Measurements from ENCODE around the gene LDB3.

Gene LDB3

GRCh38 chr10:86685893-86686632 lies 17.8 kb downstream of the LDB3 start:
- no peaks in the 10 kb centered on the region for H3K4me1 ChIP-seq (ENCODE audit: insufficient read depth, low read length)
- peaks cover 4% of the 10 kb centered on the region; the same call in 1 of the 2 replicates for H4K20me1 ChIP-seq (ENCODE audit: insufficient read depth, low read length)
- no peak overlapping the region for H3K27ac ChIP-seq (ENCODE audit: low read length)
- no peak for TF ChIP-seq EZH2 (IDR thresholded peaks at IDR 0.05; ENCODE audit: borderline replicate concordance, low read depth, low read length, severe bottlenecking)
- no peak for TF ChIP-seq CTCF (IDR thresholded peaks at IDR 0.05; ENCODE audit: borderline replicate concordance, extremely low read depth, low read length, poor library complexity, severe bottlenecking)
- no peak for ATAC-seq (ENCODE audit: insufficient read depth, low read depth)
- no peaks in the 10 kb centered on the region for H3K79me2 ChIP-seq (ENCODE audit: insufficient read depth, low read length)
- no peak overlapping the region for H2AFZ ChIP-seq (ENCODE audit: low read depth, low read length)
- DNase-seq: no peak
- H3K36me3 ChIP-seq (ENCODE audit: insufficient read depth, low read length): no peaks in the 10 kb centered on the region
- no peak overlapping the region for H3K4me3 ChIP-seq (ENCODE audit: low read depth in 1 of 2, low read length in 2 of 2)
- H3K27me3 ChIP-seq (ENCODE audit: insufficient read depth, low read length, poor library complexity): peaks cover 16% of the 10 kb centered on the region
- H3K4me2 ChIP-seq (ENCODE audit: insufficient read depth, low read length): no peak overlapping the region
- H3K9me3 ChIP-seq (ENCODE audit: insufficient read depth, low read length, severe bottlenecking): no peaks in the 10 kb centered on the region
- no peak overlapping the region for H3K9ac ChIP-seq (ENCODE audit: low read depth, low read length)

- TF ChIP-seq EZH2 (IDR thresholded peaks at IDR 0.05; ENCODE audit: borderline replicate concordance, low read depth, low read length, severe bottlenecking) (no peak), CTCF (IDR thresholded peaks at IDR 0.05; ENCODE audit: borderline replicate concordance, extremely low read depth, low read length, poor library complexity, severe bottlenecking) (no peak)
- H3K36me3 ChIP-seq (ENCODE audit: insufficient read depth, low read length): no peaks in the 10 kb centered on the region
These were observed 18.7 kb downstream of the LDB3 start for GRCh38 chr10:86686972-86687371.

GRCh38 chr10:86687750-86688149 lies 19.4 kb downstream of the LDB3 start:
- H3K4me2 ChIP-seq (ENCODE audit: insufficient read depth, low read length): no peak overlapping the region
- H3K9ac ChIP-seq (ENCODE audit: low read depth, low read length): no peak overlapping the region
- H3K4me3 ChIP-seq (ENCODE audit: low read depth in 1 of 2, low read length in 2 of 2): no peak overlapping the region
- TF ChIP-seq EZH2 (IDR thresholded peaks at IDR 0.05; ENCODE audit: borderline replicate concordance, low read depth, low read length, severe bottlenecking) (no peak), CTCF (IDR thresholded peaks at IDR 0.05; ENCODE audit: borderline replicate concordance, extremely low read depth, low read length, poor library complexity, severe bottlenecking) (no peak)
- H3K27ac ChIP-seq (ENCODE audit: low read length): no peak overlapping the region
- peaks cover 16% of the 10 kb centered on the region for H3K27me3 ChIP-seq (ENCODE audit: insufficient read depth, low read length, poor library complexity)
- H3K9me3 ChIP-seq (ENCODE audit: insufficient read depth, low read length, severe bottlenecking): no peaks in the 10 kb centered on the region
- no peak for DNase-seq
- H3K36me3 ChIP-seq (ENCODE audit: insufficient read depth, low read length): no peaks in the 10 kb centered on the region
- no peaks in the 10 kb centered on the region for H3K79me2 ChIP-seq (ENCODE audit: insufficient read depth, low read length)
- no peaks in the 10 kb centered on the region for H3K4me1 ChIP-seq (ENCODE audit: insufficient read depth, low read length)
- H4K20me1 ChIP-seq (ENCODE audit: insufficient read depth, low read length): no peaks in the 10 kb centered on the region; the same call in 1 of the 2 replicates
- ATAC-seq (ENCODE audit: insufficient read depth, low read depth): no peak
- H2AFZ ChIP-seq (ENCODE audit: low read depth, low read length): no peak overlapping the region

More at GRCh38 chr10:86686972-86687371, 18.7 kb downstream of the LDB3 start:
- Histone ChIP-seq H3K9ac (ENCODE audit: low read depth, low read length) (no peak overlapping the region), H3K4me3 (ENCODE audit: low read depth in 1 of 2, low read length in 2 of 2) (no peak overlapping the region), H3K79me2 (ENCODE audit: insufficient read depth, low read length) (no peaks in the 10 kb centered on the region), H3K27me3 (ENCODE audit: insufficient read depth, low read length, poor library complexity) (peaks cover 16% of the 10 kb centered on the region), H3K4me1 (ENCODE audit: insufficient read depth, low read length) (no peaks in the 10 kb centered on the region), H3K27ac (ENCODE audit: low read length) (no peak overlapping the region), H2AFZ (ENCODE audit: low read depth, low read length) (no peak overlapping the region), H3K9me3 (ENCODE audit: insufficient read depth, low read length, severe bottlenecking) (no peaks in the 10 kb centered on the region), H4K20me1 (ENCODE audit: insufficient read depth, low read length) (peaks cover 4% of the 10 kb centered on the region; the same call in 1 of the 2 replicates), H3K4me2 (ENCODE audit: insufficient read depth, low read length) (no peak overlapping the region)
- ATAC-seq (ENCODE audit: insufficient read depth, low read depth): no peak
- no peak for DNase-seq
